Measurements from ENCODE around the gene RRP1.

Gene RRP1

DNA sequence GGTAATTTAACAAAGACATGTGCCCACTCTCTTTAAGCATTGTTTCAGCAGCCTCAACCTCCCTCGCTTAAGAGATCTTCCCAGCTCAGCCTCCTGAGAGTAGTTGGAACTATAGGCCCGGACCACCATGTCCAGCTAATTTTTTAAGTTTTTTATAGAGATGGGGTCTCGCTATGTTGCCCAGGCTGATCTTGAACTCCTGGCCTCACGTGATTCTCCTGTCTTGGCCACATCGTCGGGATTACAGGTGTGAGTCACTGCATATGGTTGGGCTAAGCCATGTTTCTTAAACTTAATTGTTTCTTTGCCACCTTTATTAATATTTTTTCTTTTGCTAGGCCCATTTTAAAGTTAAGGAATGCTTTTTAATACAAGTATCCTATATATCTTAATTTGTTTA, 57.1 kb downstream of the RRP1 start:
- DNase-seq: no peak

DNA sequence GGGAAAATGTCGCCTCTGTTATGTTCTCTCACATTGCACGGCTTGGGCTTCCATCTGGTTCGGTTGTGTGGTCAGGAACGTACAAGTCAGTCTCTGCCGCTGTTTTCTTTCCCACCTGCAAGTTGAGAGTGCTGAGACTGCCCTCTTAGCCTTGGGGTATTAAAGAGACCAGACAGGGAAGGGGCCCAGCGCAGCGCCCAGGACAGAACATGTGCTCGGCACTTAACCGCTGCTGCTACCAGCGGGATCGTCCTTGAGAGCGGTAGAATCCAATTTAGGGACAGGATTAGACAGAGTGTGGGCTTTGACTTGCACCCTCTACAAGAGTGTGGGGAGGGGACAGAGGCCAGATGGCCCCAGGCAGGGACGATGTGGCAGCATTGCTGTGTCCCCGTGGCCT, 57.9 kb downstream of the RRP1 start:
- DNase-seq: peak; percentile 100

DNA sequence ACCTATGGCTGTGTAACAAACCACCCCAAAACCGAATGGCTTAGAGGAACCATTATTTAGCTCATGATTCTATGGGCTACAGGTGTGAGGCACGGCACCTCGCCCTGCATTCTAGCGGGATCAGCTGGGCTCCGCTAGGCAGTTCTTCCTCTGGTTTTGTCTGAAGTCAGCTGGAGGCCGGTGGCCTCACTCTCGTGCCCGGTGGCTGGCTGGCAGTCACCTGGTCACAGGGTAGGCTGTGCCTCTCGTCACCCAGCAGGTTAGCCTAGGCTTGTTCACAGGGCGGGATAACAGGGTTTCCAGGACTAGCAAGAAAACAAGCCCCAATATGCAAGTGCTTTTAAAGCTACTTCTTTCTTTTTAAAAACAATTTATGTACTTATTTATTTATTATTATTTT, 59.4 kb downstream of the RRP1 start:
- DNase-seq: no peak

DNA sequence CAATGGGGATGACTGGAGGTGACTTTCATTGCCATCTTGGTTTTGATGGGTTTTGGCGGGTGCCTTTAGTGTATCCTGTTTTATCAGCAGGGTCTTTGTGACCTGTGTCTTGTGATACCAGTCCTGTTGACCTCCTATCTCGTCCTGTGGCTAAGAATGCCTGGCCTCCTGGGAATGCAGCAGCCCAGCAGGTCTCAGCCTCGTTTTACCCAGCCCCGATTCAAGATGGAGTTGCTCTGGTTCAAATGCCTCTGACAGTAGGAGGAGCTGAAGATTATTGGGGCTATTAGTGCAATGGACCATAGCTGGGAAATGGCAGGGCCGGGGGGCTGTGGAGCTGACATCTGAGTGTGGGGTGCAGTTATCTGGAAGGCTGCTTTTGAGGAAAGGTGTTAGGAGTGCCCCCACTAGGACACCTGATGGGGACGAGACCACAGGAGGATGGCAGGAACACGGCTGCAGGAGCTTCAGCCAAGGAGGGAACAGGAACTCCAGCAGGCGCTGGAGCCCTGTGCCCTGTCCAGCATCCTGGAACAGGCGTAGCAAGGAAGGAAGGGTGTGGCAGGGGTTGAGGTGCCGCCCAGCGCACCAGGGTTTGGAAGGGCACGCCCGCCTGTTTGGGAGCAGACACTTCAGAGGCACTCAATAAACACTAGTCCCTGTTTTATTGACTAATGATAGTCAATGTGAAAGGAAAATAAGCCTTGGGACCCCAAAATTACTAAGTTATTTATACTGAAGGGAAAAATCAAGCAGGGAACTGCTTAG, 60.3 kb downstream of the RRP1 start:
- DNase-seq: no peak

DNA sequence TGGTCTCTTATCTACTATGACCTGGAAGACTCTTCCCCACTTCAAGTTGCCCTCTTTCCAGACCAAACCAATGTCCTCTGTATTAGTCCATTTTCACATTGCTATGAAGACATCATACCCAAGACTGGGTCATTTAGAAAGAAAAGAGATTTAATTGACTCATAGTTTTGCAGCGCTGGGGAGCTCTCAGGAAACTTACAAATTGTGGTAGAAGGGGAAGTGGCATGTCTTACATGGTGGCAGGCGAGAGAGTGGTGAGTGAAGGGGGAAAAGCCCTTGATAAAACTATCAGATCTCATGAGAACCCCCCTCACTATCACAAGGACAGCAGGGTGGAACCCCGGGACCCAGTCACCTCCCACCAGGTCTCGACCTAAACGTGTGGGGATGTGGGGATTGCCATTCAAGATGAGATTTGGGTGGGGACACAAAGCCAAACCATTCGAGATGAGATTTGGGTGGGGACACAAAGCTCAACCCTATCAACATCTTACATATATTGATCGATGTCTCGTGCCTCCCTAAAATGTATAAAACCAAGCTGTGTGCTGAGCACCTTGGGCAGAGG, 61.4 kb downstream of the RRP1 start:
- no peak for DNase-seq

DNA sequence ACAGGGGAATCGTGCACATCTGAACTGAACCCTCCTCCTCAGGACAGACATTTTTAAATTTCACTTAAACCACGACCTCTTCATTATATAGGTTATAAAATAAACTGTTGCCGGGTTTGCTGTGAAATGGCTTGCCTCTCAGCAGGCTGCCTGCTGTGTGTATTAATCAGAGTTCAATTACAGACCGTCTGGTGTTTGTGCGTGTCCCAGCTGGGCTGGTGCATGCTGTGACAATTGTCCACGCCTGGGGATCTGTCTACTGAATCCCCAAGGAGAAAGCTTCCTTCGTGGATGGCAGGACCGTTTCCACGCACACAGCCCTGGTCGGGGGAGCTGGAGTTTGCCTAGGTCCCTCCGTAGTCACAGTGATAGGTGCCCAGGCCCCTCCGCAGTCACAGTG, 62.2 kb downstream of the RRP1 start:
- peak; percentile 66 for DNase-seq

DNA sequence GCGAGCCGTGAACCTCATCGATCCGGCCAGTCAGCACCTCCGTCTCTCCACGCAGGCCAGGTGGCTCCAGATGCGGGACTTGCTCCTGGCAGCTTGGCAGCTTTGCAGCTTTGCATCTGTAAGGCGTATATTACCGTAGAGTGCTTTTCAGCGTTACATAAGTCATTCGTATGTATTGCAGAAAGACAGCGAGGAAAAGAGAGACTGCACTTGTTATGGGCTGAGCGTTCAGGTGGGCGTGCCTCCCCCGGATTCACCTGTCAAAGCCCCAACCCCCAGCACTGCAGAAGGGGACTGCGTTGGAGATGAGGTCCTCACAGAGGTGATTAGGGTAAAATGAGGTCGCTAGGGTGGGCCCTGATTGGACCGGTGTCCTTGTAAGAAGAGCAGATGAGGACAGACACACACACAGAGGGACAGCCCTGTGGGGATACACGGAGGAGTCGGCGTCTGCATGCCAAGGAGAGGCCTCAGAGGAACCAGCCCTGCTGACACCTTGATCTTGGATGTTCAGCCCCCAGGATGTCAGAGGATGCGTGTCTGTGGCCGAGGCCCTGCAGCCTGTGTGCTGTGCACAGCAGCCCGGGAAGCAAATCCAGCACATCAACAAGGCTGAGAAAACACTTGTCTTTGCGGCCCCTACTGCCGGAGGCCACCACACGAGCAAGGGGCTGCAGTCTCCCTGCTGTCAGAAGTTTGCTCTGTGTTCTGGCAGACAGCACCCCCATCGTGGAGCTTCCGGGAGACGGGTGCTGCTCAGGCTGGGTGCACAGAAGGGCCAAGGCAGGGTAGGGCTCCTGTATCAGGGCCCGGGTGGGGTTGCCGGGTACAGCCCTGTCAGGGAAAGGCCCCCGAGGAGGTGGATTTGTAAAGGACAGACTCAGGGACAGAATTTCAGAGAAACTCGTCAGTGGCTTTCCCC, 64.7 kb downstream of the RRP1 start:
- DNase-seq: no peak

Measured in NCI-H82 (cell line).